Activated T-helper 1 cell treated with anti-CD3 and anti-CD28 coated beads, Interleukin-2, amount 50 U/mL, for 16 hours (primary cell): Measurements from ENCODE around the gene MLLT1.

Experiments
- DNase-seq, 2 donors: peaks; one replicate each; pipeline ENCODE4 v3.0.0-alpha.2; 2020; ENCODE audit warnings: low read depth in 1 of 2, low spot score in 1 of 2

MLLT1 gene

DNA sequence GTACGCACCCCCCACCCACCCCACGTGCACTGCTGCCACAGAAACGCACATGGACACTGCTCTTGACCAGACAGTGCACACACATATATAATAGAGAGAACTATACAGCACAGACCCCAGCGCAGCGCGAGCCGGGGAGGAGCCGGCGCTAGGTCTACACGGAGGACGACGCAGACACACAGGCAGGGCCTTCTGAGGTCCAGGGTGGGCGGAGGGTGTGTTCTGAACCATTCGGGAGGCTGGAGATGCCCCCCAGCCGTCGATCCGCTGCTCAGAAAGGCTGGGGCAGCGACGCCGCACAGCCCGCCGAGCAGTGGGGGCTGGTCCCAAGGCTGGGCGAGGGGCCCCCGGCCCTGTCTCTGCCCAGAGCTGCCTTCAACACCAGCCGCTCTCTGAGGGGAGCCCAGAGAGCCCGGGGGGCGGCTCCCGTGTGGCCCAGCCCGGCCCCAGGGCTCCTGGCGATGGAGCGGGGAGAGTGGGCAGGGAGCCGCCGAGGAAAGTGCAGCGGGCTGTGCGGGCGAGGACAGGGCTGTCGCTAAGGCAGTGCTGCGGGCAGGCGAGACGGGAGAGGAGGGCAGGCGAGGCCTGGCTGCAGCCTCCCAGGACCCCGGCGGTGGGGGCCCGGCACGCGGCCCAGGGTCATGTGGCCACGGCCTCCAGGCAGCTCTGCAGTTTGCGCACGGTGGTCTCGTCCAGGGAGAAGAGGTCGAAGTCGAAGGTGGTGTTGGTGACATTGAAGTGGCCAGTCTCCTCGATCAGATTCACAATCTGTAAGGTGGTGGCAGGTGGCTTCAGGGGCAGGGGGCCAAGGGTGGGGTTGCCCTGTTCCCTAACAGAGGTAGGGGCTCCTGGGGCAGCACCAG, 67.1 kb downstream of the MLLT1 start:
- no peak for DNase-seq

DNA sequence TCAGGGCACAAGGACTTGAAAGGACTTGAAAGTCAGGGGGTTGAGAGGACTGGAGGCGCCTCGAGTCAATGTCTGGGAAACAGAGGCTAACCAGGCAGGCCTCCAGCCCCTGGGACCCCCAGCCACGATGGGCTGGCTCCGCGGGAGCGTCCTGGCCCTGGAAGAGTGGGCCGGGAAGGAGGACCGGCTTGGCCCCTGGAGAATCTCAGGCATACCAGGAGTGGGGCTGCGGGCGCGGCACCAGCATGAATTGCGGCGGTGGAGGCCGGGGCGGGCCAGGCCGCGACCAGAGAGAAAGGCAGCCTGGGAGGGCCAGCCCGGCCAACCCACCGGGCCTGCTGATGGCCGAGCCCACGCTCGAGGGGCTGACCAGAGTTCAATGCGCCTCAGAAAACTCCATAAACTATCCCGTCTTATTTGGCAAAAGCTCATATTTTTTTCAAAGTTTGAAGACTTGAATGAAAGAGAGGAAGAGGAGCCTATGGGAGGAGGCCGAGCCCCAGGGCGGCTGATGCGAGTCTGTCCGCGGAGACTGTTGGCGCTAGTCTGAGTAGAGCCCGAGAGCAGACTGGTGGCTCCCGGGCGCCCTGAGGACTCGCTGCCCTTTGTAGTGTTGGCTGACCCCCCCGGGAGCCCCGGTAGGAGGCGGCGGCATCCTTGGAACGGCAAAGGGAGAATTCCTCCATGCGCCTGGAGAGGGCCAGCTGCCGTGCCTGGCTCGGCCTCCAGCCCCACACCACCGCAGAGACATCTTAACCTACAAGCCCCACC, 68.0 kb downstream of the MLLT1 start:
- DNase-seq, result no peak

DNA sequence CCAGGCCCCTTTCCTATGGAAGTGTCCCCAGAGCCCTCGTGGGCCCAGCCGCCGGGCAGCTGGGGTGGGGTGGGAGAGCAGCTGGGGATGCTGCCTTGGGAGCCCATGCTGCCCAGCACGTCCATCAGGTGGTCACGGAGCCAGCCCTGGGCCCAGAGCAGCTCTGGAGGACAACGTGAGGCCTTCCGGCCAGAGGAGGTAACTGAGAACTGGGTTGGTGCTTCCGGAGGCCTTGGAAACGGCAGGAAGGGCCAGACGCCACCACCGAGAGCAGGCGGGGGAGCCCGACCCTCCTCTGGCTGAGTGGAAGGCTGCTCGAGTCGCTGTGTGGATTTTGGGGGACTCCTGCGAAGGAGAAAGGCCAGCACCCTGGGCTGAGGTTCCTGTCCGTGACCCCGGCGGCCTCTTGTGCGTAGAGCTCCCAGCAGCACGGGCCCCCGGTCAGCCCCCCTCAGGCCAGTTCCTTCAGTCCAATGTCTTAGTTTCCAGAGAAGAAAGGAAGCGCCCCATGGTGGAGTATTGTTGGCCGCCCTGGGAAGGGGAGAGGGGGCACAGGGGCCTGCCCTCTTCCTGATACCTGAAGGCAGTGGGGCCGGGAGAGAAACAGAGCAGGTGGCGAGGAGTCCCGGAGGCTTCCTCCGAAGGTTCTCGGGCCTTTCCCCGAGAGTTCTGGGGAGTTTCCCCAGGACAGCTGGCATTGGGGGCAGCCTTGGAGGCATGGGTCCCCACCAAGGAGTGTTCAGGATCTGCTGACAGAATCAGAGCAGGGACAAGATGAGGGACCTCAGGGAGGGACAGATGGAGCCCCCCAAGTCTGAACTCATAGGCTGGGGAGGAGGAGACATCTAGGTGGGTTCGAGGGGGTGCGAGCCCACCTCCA, 68.8 kb downstream of the MLLT1 start:
- no peak for DNase-seq

DNA sequence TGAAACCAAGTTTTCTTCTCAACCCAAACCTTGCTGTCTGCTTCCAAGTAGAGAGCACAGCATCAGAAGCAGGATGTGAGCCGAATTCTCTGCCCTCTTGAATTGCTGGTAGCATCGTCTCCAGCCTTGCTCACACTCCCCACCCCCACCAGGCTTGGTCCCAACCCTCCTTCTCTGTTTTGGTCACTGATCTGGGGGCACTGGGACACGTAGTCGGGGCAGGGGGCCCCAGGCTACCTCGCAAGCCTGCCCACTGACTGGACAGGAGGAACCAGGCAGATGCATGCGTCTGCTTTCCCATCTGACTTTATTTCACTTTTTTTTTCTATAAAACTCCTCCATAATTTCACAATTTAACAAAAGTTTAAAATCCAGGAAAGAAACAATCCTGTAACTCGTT, 69.7 kb downstream of the MLLT1 start:
- no peak for DNase-seq

DNA sequence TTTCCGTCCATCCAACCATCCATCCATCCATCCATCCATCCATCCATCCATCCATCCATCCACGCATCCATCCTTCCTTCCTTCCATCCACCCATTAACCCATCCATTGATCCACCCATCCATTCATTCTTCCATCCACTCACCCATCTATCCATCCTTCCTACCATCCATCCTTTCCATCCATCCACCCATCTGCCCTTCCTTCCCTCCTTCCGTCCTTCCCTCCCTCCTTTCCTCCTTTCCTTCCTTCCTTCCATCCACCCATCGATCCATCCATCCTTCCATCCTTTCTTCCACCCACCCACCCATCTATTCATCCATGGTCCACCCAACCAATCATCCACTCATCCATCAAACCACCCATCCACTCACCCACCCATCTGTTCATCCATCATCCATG, 70.1 kb downstream of the MLLT1 start:
- no peak for DNase-seq

DNA sequence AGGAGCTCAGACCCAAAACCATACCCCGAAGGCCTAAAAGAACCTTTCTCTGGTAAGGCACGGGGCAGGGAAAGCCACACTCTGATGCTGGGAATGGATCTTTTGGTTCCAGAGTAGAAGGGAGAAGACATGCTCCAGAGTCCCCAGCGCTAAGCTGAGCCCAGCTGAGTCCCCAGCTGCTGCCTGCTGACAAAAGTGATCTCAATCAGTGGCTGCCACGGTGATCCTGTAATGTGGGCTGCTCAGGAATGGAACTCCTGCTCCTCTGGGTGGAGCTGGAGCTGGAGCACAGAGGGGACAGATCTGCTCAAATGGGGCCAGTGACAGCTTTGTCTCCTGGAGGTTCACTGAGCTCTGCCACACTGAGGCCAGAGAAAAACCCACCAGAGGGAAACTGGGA, 70.5 kb downstream of the MLLT1 start:
- DNase-seq, result no peak

DNA sequence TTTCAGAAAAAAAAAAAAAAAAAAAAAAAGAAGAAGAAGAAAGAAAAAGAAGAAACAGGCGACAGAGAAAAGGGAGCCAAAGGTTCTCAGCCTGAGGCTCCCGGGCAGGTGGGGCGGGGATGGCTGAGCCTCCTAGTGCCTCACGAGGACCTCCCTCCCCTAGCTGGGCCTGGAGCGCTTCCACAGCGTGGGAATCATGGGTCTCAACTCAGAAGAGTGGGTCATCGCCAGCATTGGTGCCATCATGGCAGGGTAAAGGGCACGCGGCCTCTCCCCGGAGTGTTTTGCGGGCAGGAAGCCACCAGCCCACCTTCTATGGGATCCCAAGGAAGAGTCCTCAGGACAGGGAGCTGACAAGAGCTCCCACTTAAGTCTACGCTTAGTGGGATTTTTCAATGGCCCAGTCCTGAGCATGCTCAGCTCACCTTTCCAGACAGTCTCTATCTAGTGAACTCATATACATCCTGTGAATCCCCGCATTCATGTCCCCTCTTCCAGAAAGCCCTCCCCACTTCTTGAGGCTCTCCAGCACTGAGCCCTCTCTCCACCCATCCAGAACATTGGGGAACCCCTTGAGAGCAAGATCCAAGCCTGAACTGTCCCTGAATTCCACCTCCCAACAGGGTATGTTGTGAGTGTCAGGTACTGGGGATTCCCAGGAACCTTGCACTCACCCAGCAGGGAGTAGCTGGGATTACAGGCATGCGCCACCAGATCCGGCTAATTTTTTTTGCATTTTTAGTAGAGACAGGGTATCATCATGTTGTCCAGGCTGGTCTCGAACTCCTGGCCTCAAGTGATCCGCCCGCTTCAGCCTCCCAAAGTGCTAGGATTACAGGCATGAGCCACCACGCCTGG, 74.7 kb downstream of the MLLT1 start:
- DNase-seq, result no peak

- DNase-seq, result no peak
Measured at GRCh38 chr19:6204212-6204611, 75.6 kb downstream of the MLLT1 start.

GRCh38 chr19:6199240-6199994, 80.4 kb downstream of the MLLT1 start:
- DNase-seq, result peak; percentile 99 to 100

- DNase-seq, result no peak
Measured at GRCh38 chr19:6198896-6199239, 80.9 kb downstream of the MLLT1 start.

- DNase-seq, result no peak
Measured at GRCh38 chr19:6196361-6196760, 83.4 kb downstream of the MLLT1 start.

DNA sequence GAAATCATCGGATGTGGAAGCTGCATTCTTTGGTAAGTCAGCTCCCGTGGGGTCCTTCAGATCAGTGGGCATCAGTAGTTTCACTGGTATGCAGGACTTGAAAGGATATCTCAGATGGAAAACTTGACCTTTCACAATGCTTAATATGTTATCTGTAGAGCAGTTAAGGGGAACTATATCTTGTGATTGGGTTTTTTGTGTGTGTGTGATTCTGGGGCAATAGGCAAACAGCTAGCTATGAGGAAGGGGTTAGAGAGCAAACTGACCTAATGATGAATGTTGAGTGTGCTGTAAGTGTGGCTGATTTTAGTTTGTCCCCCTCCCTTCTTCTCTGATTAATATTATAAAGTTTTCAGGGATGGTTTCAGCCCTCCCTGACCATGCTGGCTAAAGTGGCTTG, 91.0 kb downstream of the MLLT1 start:
- no peak for DNase-seq

DNA sequence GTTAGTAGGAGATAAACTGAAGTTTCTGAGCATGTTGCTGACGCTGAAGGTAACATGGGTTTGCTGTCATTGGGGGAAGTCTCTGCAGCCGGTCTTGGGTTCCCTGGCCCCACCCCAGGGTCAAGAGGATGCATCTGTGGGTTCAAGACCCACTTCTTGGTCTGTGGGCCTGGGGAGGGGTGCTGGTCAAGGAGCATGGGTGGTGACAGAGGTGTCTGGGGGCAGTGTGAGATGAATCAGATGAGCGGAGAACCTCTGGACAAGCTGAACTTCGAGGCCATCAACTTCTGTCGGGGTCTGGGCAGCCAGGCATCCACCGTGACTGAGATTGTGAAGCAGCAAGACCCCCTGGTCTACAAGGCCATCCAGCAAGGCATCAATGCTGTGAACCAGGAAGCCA, 92.4 kb downstream of the MLLT1 start:
- DNase-seq, result no peak

DNA sequence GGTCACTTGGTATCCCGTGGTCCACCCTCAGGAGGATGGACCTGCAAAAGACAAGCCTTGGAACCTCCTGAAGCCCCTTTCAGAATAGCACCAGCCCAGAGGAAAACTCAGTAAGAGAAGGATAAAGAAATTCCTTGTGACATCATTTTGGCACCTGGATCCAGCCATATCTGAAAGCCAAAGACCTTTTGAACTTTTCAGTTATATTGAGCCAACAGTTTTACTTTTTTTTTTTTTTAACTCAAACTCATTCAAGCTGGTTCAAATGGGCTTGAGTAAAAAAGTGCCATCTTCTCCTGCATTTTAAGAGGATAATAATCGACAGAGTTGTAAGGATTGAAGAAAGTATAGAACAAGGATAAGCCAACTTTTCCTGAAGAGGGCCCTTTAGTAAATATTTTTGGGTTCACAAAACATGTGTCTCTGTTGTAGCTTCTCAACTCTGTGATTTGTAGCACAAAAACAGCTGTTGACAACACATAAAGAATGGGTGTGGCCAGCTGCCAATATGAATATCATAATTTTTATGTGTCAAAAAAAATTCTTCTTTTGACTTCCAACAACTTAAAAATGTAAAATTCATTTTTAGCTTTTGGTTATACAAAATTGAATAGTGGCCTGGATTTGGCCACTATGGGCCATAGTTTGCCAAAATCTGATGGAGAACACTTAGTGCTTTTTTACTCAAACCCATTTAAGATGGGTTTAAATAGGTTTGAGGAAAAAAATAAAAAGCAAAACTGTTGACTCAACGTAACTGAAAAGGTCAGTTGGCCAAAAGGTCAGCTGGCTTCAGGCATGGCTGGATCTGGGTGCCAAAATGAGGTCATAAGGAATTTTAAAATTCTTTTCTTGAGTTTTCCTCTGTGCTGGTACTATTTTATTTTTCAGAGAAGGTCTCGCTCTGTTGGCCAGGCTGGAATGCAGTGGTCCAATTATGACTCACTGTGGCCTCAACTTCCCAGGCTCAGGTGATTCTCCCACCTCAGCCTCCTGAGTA, 93.6 kb downstream of the MLLT1 start:
- DNase-seq, result no peak

DNA sequence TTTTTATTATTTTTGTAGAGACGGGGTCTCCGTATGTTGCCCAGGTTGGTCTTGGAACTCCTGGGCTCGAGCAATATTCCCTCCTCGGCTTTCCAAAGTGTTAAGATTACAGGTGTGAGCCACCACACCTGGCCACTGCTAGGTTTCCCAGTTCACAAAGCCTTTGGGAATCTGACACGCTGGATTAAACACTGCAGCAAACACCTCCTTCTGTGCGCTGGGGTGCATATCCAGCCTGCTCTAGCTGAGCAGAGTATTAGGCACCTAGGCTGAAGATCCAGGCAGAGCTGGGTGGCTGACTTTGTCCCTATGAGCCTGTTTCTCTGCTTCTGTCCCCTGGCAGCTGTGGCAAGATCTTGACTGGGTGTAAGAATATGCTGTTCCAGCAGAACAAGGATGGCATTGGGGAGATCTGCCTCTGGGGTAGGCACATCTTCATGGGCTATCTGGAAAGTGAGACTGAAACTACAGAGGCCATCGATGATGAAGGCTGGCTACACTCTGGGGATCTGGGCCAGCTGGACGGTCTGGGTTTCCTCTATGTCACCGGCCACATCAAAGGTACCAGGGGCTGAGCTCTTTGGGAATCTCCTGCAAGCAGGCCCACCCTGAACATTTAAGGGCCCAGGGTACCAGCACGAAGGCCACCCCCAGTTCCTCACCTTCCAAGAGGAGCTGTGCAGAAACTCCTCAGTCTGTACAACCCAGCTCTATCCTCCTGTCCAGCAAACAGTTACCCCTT, 94.5 kb downstream of the MLLT1 start:
- DNase-seq, result no peak

- DNase-seq, result no peak
Measured at GRCh38 chr19:6181119-6181518, 98.7 kb downstream of the MLLT1 start.

- DNase-seq, result no peak
Measured at GRCh38 chr19:6173190-6173589, 106.6 kb downstream of the MLLT1 start.
